Measurements from ENCODE around the gene FAM163B. TPM values are rescaled to one million over a fixed set of nuclear protein-coding genes. Genes with fewer than 3 reads are reported as not detected.

The FAM163B gene
- total RNA-seq, 2 experiments from 2014 or later, result not detected

DNA sequence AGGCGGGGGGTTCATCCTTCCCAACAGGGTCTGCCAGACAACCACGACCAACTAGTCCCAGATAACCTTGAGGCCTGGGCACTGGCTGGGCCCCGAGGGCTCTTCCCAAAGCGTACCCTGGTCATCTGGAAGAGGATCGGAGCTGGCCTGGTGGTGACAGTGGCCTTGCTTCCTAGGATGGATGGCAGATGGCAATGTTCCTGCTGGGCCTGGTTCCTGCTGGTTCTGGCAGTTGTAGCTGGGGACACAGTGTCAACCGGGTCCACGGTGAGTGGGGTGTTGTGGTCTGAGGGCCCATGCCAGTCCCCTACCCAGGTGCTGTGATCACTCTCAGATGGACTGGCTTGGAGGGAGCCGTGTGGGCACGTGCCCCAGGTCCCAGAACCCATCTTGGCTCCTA, 72.7 kb downstream of the FAM163B start:
- ChIA-PET POLR2A (no interaction called here), CTCF (no interaction called here)

GRCh38 chr9:133536080-133536479, 73.1 kb downstream of the FAM163B start:
- ChIA-PET POLR2A (no interaction called here), CTCF (no interaction called here)

GRCh38 chr9:133535306-133535877, 73.8 kb downstream of the FAM163B start:
- ChIA-PET CTCF (no interaction called here), POLR2A (no interaction called here)

DNA sequence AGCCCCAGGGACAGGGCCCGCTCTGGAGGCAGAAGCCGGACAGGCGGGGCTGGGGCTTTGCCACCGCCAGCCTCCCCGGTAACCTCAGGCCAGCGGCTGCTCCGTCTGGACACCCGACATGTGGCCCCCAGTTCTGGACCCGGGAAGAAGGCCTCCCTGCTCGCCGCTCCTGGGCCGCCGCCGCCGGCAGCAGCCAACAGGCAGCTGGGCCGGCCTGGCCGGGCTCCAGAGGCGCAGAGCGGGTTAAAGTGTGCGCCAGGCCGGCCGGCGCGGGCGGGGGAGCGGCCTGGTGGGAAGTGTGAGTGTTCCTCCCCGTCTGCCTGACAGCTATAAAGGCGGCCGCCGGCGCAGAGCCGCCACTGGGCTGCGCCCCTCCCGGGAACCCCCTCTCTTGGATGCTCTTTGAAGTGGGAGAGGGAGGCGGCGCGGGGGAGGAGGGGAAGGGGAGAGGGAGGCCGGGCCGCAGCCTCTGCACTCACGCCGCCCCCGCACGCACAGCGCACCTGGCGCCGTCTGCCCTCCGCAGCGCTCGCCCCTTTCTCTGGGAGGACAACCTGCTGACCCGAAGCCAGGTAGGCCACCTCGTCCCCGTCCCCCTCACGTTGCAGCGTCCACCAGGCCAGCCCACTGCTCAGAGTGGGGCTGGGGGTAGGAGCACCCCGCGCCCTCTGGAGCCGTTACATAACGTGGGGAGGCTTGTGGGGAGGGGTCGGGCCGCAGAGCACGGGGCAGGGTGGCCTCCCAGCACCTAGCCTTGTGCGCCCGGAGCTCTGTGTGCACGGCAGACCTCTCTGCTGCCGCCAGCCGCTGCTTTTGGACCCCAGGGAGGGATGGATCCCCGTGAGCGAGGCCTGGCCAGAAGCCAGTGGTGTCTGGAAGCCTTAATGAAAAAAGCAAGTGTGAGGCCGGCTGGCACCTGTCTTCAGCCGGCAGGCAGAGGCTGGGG, 74.6 kb downstream of the FAM163B start, which contains the start of gene ADAMTSL2:
ADAMTSL2 (plus strand) TSS at position 359 of the 946 bp plus-strand sequence. CDS start 2,009 bp downstream, outside the sequence.
- ChIA-PET POLR2A (interaction anchor here (0.6 kb wide), 1 partner anchor 475 kb away, joined by 5 read pairs; no protein-coding TSS in a partner anchor), CTCF (no interaction called here)

DNA sequence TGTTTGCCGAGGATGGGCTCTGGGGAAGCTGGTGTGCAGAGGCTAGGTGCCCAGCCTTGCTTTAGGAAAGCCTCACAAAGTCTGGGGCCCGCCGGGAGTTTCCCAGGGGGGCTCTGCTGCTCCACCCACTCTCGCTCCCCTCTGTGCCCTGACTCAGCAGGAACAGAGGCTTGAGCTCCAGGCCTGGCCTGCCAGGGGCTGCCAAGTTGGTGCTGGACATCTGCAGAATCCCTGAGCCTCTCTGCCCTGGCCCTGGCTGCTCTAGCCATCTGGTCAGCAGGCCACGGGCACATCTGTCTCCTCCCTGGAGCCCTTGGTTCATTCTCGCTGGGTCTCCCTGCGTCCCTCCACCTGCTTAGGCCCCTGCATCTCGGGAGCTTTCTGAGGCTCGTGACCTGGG, 75.3 kb downstream of the FAM163B start:
- ChIA-PET POLR2A (interaction anchor here (0.6 kb wide), 2 partner anchors 25 to 476 kb away, joined by 5 to 7 read pairs; no protein-coding TSS in a partner anchor), CTCF (no interaction called here)

- POLR2A ChIA-PET, result no interaction called here
- CTCF ChIA-PET, result interaction anchor here (0.6 kb wide), 1 partner anchor 15 kb away, joined by 3 read pairs; no protein-coding TSS in a partner anchor
These were observed 76.1 kb downstream of the FAM163B start for GRCh38 chr9:133532937-133533668.

- CTCF ChIA-PET, result no interaction called here
- POLR2A ChIA-PET, result no interaction called here
These were observed 77.9 kb downstream of the FAM163B start for GRCh38 chr9:133531293-133531692.

GRCh38 chr9:133529874-133530273, 79.3 kb downstream of the FAM163B start:
- ChIA-PET POLR2A (no interaction called here), CTCF (no interaction called here)

DNA sequence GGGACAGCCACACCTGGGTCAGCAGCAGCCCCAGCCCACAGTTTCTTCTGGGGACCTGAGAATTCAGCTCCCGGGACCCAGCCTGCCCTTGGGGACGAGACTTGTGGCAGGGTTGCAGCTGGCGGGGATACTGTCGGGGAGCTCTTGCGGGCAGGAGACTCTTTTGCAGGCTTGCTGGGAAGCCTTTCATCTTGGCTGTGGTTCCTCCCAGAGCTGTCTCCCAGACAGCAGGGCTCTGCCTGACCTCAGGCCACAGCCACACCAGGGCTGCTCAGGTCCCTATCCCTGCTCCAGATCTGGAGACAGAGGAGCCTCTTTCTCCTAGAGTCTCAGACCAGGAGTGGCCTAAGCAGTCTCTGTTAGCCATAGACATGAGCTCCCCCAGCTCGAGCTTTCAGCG, 79.7 kb downstream of the FAM163B start:
- POLR2A ChIA-PET, result no interaction called here
- CTCF ChIA-PET, result no interaction called here

GRCh38 chr9:133528876-133529241, 80.3 kb downstream of the FAM163B start:
- ChIA-PET CTCF (no interaction called here), POLR2A (no interaction called here)

DNA sequence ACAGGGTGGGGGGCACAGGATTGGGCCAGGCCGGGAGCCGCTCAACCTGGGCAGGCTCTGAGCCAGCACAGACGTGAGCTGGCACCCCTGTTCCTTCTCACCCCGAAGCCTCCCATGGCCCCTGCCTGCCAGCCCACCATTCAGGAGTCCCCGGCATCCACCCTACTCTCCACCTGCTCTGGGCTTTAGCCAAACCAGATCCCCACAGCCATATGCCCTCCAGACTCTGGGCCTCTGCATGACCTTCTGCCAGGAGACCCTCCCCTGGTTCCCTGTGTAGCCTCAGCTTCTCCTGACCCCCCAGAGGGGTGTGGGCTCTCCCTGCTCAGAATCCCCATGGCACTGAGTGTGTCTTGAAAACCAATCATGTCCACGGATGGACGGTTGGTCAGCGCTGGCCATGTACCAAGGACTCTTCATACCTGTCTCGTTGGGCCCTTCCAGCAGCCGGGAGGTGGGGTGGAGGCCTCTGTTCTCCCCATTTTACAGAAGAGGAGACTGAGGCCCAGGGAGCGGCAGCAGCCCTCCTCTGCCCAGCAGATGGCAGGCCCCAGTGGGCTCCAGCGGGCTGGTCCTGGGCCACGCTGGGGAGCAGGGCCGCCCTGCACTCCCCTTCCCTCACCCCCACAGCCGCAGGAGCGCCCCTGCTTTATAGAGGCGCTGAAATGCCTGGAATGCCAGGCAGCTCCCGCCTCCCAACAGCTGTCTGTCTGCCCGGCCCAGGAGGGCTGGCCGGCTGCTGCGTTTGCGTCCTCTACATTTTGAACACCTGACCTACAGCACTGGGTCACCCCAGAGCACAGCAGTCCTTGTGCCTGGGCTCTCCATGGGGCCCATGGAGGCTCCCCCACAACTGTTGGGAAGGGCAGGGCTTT, 81.0 kb downstream of the FAM163B start:
- ChIA-PET POLR2A (no interaction called here), CTCF (no interaction called here)

DNA sequence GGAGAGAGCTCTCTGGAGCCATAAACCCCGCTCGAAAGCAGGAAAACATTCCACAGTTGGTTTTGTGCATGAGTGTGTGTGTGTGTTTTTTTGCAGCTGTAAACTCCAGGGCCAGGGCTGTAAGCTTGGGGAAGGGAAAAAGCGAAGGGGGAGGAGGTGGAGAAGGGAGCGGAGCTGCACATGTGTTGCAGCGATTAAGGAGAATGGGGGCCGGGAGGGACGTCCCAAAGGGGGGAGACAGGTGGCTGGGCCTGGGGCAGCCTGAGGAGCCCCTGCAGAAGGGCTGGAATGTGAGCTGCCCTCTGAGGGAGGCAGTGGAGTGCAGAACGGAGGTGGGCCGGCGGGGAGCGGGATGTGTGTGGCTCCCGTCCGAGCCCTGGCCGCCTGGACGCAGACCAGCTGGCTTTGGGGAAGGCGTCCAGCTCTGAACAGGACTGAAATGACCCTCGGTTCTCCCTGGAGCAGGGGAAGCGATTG, 81.7 kb downstream of the FAM163B start:
- POLR2A ChIA-PET, result no interaction called here
- CTCF ChIA-PET, result no interaction called here

Other genes with a start within 250 kb of the FAM163B start
- gene SURF4, start 233.3 kb downstream of the FAM163B start, total RNA-seq, result 100 to 1,000 TPM; 260 to 276 TPM
- gene STKLD1, start 233.0 kb downstream of the FAM163B start, total RNA-seq, result under 1 TPM; 0.21 to 0.65 TPM
- gene REXO4, start 191.4 kb downstream of the FAM163B start, total RNA-seq, result 10 to 100 TPM; 49.5 to 52.0 TPM
- gene ADAMTS13, start 187.0 kb downstream of the FAM163B start, total RNA-seq, result 1 to 10 TPM in 1 of 2 experiments, under 1 TPM in 1; 0.89 to 1.4 TPM
- under 1 TPM; 0.90 to 0.97 TPM for gene CACFD1, start 149.4 kb downstream of the FAM163B start, total RNA-seq
- 10 to 100 TPM; 14.3 to 14.4 TPM for gene SLC2A6, start 130.3 kb downstream of the FAM163B start, total RNA-seq
- not detected for gene MYMK, start 84.4 kb downstream of the FAM163B start, total RNA-seq
- gene ADAMTSL2, start 74.7 kb downstream of the FAM163B start, total RNA-seq, result under 1 TPM in 1 of 2 experiments, not detected in 1; 0.04 TPM
- not detected for gene DBH, start 27.0 kb upstream of the FAM163B start, total RNA-seq
- 1 to 10 TPM; 1.6 to 2.1 TPM for gene SARDH, start 129.0 kb upstream of the FAM163B start, total RNA-seq

Measured in activated CD8-positive, alpha-beta memory T cell treated with anti-CD3 and anti-CD28 coated beads for 36 hours (primary cell).